GM18519 (cell line): ENCODE results near the gene GNG7.
"Not testable (repeated sequence)": the region's sequence is repeated elsewhere in the genome, so short reads cannot be mapped to it uniquely, and the experiment has no call there.

Experiments used
- ATAC-seq: cut with Tn5 transposase; IDR thresholded peaks from one replicate; pipeline ENCODE4 v1.9.1; 2021; ENCODE audit warnings: mild to moderate bottlenecking, moderate library complexity; ENCODE audit not compliant: unreplicated experiment, low FRiP score

Gene GNG7

DNA sequence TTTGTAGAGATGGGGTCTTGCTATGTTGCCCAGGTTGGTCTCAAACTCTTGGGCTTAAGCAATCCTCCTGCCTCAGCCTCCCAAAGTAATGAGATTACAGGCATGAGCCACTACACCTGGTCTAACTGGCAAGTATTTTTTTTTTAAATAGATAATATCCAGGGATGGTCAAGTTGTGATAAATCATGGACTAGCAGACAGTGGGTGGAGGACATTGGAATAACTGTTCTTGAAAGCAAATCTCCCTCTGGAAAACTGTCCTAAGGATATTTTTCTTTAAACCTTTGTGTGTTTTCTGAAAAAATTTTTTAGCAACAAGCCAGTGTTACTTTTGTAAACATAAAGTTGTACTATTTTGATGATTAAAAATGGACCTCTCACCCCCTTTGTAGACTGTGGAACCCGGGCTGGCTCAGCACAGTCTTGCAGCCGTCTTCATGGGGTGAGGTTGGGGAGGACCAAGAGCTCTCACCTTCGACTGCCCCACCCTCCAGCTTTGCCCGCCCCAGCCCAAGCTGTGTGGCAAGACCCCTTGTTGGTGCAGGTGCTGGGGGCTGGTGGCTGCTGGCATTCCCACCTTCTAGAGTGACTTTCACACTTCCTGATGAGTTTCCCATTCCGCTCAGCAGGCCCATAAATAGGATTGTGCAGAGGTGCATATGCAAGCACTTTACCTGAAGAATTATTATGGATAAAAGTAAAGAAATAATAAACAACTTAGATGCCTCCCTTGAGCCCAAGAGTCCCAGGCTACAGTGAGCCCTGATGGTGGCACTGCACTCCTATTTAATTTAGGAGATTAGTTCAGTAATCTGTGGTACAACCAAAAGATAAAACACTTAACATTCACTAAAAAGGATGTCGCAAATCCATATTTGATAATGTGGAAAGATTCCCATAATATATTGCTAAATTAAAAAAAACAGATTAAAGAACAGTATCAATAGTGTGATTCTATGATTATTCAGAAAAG, 119.2 kb downstream of the GNG7 start:
- no peak for ATAC-seq

DNA sequence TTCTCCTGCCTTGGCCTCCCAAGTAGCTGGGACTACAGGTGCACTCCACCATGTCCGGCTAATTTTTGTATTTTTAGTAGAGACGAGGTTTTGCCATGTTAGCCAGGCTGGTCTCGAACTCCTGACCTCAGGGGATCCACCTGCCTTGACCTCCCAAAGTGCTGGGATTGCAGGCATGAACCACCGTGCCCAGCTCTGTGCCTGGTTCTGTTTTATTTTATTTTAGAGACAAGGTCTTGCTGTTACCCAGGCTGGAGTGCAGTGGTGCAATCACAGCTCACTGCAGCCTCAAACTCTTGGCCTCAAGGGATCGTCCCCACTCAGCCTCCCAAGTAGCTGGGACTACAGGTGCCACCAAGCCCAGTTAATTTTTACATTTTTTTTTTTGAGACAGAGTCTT, 122.1 kb downstream of the GNG7 start:
- ATAC-seq = not testable (repeated sequence)

DNA sequence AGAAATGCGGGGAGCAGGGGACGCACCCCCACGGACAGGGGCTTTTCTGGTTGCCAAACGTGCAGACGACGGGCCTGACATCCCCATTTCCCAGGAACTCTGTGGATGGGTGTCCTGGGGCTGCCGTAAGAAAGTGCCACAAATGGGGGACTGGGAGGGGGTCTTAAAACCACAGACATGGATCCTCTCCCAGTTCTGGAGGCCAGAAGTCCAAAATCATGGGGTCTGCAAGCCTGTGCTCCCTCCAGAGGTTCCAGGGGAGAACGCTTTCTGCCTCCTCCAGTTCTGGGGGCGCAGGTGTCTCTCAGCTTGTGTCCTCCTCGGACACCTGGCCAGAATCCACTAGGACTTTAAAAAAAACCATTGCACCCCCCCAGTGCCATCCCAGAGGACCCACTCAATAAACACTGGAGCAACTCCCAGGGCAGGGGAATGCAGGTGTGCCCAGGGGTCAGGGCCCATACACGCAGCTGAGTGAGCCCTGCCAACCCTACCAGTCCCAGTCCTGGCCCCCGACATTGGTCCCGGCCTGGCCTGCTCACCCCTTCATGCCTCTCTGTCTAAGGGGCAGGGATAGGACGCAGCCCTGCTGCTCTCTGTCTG, 122.7 kb downstream of the GNG7 start:
- ATAC-seq = no peak

DNA sequence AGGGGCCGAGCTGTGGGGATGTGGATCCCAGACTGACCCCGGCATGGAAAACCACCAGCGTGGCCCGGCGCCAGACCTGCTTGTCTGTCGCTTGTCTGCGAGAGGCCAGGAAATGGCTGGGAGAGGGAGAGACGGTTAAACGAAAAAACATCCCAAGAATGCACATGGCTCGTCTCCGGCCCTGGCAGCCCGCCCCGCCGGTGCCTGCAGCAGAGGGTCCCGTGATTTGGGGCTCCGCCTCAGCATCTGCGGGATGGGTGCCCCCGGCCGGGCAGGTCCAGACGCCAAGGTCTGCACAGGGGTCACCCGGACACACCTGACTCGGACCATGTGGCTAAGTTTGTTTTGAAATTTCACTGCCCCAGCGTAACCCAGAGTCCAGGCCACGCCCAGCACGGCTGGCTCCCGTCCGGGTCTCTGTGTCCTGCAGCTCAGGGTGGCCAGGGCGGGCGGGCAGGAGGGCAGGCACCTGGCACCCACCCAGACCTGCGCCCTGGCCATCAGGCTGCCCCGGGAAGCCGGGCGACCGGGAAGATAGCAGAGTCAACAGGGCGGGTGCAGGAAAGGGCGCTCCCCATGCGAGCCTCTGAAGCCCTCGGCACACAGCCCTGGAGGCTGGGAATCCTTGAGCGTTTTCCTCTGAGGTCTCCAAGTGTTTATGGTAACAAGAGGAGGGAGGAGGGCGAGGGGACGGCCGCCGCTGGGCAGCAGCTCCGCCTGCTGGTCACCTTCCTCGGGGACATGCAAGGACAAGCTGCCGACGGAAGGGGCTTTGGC, 123.4 kb downstream of the GNG7 start:
- ATAC-seq = no peak

DNA sequence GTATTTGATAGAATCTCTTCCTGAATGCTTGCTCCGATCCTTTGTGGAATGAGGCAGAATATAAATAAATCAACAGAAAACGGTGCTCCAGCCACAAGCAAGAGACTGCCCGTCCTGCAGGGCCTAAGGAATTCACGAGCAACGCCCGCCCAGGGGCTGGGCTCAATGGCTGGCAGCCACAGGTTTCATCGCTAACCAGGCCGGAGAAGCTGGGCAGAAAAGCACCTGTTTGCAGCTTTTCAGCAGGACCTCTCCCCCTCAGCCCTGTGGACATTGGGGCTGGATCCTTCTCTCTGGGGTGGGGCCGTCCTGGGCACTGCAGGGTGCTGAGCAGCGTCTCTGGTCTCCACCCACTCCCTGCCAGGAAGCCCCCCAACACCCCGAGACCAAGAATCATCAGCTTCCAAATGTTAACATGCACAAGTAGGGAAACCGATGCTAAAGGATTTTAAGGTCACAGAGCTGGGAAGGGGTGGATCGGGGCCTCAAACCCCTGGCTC, 124.1 kb downstream of the GNG7 start:
- ATAC-seq = no peak

DNA sequence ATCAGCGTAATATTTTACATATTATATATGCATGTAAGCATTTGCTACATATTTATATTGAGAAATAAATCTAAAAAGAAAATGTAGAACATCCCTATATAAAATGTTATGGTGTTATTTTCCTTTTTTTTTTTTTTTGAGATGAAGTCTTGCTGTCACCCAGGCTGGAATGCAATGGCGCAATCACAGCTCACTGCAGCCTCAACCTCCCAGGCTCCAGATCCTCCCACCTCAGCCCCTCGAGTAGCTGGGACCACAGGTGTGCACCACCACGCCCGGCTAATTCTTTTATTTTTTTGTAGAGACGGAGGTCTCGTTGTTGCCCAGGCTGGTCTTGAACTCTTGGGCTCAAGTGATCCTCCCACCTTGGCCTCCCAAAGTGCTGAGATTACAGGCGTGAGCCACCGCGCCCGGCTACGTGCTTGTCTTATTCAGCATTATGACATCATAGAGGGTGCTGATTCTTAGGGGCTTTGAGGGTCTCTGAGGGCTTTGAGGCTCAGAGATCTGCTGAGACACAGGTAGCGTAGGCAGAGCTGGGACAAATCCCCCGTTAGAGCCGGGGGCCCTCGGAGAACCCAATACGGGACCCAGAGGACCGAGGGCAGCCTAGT, 124.7 kb downstream of the GNG7 start:
- no peak for ATAC-seq

DNA sequence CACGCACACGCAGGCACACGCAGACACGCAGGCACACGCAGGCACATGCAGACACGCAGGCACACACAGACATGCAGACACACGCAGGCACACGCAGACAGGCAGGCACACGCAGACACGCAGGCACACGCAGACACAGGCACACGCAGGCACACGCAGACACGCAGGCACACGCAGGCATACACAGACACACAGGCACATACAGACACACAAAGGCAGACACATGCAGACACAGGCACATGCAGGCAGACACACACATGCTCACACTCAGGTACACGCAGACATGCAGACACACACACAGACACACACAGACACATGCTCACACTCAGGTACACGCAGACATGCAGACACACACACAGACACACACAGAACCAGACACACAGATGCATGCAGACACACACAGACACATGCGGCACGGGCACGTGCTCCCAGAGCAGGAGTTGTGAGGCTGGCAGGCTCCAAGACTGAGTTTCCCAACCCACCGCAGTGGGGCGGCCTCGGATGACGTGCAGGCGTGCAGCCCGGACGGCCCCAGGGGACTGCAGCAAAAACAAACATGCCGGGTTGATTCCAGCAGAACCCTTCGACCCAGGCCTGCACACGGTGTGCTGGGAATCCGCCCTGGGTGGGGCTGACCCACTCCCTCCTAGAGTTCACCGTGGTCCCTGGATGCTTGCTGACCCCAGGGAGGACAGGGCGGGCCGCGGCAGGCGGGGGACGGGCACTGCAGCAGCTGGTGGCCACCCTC, 126.6 kb downstream of the GNG7 start:
- no peak for ATAC-seq

DNA sequence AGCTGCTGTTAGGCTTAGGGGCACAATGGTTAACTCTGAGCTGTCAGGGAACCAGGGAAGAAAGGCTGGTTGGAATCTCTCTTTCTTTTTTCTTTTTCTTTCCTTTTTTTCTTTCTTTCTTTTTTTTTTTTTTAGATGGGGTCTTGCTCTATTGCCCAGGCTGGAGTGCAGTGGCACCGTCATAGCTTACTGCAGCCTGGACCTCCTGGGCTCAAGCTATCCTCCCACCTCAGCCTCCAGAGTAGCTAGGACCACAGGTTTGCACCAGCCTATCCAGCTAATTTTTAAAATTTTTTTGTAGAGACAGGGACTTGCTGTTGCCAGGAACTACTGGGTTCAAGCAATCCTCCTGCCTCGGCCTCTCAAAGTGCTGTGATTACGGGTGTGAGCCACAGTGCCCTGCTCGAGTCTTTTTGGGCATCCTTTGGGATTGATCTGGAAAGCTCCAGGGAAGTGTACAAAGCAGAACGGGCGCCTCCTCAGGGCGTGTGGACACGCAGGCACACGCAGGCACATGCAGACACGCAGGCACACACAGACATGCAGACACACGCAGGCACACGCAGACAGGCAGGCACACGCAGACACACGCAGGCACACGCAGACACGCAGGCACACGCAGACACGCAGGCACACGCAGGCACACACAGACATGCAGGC, 127.4 kb downstream of the GNG7 start:
- ATAC-seq = no peak

DNA sequence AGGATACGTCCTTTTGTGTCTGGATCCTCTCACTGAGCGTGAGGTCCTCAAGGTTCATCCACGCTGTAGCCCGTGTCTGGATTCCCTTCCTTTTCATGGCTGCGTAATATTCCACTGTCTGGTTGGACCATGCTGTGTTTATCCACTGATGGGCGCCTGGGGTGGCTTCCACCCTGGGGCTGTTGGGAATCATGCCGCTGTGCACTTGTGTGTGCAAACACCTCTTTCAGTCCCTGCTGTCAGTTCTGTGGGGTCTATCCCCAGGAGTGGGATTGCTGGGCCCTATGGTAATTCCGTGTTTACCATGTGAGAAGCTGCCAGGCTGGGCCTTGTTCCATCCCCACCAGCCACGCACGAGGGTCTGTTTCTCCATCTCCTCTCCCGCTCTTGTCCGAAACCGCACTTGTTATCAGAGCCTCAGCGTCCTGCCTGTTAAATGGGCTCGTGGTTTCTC, 128.0 kb downstream of the GNG7 start:
- no peak for ATAC-seq

DNA sequence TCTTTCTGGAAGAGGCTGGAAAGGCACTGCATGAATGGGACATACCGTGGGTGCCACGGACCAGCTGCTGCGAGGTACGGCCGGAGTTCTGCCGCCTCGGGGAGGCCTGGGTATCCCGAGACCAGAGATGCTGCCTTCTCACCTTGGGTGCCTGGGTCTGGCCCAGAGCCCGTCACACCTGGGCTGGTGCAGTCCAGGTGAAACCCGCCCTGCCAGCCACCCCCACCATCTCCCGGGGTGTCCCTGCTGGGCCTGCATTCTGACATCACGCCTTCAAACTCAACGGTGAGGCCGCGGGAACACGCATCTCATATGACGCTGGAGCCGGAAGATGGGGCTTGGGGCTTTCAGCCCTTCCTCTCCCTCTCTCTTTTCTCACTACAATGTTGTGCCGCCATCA, 128.6 kb downstream of the GNG7 start:
- no peak for ATAC-seq

DNA sequence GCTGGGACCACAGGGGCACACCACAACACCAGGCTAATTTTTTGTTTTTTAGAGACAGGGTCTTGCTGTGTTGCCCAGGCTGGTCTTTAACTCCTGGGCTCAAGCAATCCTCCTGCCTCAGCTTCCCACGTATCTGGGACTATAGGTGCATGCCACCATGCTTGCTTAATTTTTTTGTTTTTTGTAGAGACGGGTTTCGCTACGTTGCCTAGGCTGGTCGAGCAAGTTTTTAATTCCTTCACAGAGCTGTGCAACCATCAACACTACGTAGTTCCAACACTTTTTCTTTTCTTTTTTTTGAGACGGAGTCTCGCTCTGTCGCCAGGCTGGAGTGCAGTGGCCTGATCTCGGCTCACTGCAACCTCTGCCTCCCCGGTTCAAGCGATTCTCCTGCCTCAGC, 130.3 kb downstream of the GNG7 start:
- not testable (repeated sequence) for ATAC-seq

DNA sequence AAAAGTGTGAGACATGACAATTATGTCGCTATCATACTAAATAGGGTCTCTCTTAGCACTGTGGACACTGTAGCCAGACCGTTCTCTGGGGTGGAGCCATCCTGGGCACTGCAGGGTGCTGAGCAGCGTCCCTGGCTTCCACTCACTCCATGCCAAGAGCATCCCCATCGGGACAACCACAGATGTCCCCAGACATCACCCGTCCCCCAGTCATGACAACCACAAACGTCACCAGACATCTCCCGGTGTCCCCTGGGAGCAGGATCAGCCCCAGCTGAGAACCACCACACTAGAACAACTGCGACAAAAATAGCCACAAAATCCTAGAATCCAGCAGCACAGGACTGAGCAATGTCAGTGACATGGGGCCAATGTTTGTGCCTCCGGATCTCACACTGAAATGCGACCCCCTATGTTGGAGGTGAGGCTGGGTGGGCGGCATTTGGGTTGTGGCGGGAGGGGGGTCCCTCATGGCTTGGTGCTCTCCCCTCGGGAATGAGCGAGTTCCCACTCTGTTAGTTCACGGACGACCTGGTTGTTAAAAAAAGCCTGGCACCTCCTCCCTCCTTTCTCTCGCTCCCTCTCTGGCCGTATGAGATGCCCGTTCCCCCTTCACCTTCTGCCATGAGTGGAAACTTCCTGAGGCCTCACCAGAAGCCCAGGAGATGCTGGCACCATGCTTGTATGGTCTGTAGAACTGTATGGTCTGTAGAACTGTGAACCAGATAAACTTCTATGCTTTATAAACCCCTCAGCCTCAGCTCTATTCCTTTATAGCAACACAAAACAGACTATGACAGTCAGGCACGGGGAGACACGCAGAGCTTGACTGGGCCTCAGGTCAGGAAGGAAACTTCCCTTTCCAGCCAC, 132.7 kb downstream of the GNG7 start:
- ATAC-seq = no peak

DNA sequence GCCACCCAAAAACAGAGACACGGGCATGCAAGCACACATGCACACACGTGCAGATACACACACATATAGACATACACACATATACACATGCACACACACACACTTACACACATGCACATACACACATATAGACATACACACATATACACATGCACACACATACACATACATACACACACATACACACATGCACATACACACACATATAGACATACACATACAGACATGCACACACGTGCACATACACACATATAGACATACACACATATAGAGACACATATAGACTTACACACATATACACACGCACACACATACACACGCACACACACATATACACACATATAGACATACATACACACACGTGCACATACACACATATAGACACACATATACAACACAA, 134.5 kb downstream of the GNG7 start:
- no peak for ATAC-seq

DNA sequence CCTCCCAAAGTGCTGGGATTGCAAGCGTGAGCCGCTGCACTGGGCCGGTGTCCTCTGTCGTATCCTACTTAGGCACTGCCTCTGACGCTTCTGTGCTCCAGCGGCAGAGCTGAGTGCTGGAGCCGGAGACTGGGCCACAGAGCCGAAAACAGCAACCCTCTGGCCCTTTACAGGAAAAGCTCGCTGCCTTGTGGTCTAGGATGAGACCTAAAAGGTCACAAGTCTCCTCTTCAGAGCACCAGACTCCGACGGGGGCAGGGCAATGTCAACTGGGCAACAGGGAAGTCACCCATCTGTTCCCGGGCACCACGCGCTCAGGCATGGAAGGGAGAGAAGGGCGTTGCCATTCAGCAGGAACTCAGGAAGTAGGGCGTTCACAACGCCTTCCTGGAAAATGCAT, 134.9 kb downstream of the GNG7 start:
- ATAC-seq = no peak

DNA sequence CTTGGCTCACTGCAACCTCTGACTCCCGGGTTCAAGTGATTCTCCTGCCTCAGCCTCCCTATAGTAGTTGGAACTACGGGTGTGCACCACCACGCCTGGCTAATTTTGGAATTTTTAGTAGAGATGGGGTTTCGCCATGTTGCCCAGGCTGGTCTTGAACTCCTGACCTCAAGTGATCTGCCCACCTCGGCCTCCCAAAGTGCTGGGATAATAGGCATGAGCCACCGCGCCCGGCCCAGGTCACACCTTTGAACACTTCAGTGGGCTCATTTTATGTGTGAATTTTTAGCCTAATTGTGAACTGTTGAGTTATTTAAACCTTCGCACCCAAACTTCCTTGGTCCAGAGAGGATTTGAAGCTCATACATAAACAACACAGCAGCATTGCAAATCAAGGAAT, 138.9 kb downstream of the GNG7 start:
- ATAC-seq = not testable (repeated sequence)

DNA sequence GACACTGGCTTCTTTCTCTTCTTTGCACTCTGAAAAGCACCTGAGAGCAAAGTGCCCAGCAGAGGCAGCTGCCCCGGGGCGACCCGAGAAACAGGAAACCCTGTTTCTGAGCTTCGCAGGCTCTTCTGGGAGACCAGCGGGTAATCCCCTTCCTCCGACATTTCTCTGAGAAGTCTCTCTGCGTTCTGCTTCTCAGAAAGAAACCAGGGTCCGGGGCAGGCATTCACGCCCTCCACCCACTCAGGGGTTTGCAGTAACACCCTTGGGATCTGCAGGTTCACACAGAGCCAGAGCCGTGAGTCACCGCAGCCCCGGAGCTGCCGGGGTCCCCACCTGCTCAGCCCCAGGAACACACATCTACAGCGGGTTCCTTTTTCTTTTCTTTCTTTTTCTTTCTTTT, 140.6 kb downstream of the GNG7 start:
- peak; percentile 67 for ATAC-seq

DNA sequence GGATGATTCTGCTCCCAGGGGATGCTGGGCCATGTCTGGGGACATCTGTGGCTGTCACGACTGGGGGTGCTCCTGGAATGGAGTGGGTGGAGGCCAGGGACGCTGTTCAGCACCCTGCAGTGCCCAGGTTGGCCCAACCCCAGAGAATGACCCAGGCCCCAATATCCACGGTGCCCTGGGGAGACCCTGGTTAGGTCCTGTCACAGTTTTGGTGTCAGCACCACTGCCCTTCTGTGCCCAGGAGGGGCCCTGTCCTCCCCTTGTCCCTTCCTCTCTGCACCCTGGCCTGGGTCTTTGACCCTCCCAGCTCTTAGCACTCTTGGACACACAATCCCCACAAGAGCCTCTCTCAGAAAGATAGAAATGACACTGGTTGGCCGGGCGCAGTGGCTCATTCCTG, 141.3 kb downstream of the GNG7 start:
- no peak for ATAC-seq

DNA sequence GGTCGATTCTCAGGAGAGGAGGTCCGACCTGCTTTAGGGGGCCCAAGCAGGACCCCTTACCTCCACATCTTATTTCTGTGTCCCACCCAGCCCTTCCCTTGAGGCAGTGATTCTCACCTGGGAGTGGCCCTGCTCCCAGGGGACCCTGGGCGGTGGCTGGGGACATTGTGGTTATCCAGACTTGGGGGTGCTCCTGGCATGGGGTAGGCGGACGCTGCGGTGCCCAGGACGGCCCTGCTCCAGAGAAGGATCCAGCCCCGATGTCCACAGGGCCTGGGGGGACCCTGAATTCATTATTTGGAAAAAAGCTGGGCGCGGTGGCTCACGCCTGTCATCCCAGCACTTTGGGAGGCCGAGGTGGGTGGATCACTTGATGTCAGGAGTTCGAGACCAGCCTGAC, 142.1 kb downstream of the GNG7 start:
- ATAC-seq = no peak
